OCI-M2 (cell line): ENCODE results near the gene PCNT.
"Not testable (repeated sequence)": the region's sequence is repeated elsewhere in the genome, so short reads cannot be mapped to it uniquely, and the experiment has no call there.

Experiments
- DNase-seq: peaks from one replicate; lab custom pipeline; 2025; ENCODE audit not compliant: unreplicated experiment; lab: John Stamatoyannopoulos, UW

The PCNT gene

DNA sequence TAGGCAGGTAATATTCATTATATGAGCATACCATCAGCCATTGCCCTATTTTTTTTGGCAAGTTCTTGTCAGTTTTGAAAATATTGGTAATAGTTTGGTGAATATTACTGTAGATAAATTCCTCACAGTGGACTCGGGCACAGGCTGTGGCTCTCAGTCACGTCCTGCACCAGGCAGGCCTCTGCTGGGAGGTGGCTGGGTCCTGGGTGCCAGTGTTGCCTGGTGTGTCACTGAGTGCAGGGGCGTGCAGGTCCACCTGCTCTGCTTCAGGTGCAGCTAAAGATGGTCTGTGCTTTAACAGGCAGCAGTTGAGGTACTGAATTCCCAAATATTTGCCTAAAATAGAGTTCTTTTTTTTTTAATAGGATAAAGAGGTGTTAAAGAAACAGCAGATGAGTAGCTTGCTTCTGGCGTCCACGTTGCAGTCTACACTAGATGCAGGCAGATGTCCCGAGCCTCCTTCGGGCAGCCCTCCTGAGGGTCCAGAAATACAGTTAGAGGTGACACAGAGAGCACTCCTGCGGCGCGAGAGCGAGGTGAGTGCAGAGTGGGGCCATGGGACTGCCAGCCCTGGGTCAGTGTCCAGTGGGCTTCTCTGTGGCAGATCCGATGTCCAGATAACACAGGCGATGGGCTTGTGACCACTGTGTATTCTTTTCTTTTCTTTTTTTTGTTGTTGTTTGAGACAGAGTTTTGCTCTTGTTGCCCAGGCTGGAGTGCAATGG lies 77.4 kb downstream of the PCNT start:
- no peak for DNase-seq

DNA sequence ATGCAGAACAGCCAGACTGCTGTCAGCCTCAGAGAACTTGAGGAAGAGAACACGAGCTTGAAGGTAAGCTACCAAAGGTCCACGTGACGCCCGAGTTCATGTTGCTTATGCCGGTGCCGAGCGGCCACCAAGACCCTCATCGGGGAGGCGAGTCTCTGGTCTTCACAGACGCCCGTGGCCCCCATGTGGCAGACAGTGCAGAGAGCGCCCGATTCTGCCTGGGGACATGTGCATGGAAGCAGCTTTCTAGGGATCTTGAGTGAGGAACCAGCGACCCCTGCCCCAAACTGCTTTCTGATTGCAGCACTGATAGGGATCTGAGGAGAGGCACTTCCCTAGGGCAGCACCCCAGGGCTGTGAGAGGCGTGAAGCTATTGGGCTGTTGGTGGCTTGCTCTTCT lies 78.5 kb downstream of the PCNT start:
- DNase-seq, result no peak

DNA sequence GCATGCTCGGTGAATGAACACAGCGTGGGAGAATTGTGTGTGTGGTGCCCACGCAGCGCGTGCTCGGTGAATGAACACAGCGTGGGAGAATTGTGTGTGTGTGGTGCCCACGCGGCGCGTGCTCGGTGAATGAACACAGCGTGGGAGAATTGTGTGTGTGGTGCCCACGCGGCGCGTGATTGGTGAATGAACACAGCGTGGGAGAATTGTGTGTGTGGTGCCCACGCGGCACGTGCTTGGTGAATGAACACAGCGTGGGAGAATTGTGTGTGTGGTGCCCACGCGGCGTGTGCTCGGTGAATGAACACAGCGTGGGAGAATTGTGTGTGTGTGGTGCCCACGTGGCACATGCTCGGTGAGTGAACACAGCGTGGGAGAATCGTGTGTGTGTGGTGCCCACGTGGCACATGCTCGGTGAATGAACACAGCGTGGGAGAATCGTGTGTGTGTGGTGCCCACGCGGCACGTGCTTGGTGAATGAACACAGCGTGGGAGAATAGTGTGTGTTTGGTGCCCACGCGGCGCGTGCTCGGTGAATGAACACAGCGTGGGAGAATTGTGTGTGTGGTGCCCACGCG lies 79.4 kb downstream of the PCNT start:
- DNase-seq, result not testable (repeated sequence)

DNA sequence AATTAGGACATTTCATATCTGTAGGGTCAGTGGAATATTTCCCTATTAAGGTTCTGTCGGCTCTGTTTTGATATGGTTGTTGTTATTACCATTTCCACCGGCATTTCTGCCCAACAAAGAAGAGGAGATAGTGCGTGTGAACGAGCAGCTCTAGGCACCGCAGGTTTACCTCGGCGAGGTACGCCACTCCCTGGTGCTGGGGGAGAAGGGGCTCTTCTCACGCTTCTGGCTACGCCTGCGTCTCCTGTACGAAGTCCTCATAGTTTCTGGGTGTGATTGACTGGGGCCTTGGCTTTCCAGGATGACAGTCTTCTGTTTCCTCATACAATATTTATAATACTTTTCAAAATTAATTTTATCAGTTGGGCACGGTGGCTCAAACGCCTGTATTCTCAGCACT lies 80.3 kb downstream of the PCNT start:
- DNase-seq, result no peak

DNA sequence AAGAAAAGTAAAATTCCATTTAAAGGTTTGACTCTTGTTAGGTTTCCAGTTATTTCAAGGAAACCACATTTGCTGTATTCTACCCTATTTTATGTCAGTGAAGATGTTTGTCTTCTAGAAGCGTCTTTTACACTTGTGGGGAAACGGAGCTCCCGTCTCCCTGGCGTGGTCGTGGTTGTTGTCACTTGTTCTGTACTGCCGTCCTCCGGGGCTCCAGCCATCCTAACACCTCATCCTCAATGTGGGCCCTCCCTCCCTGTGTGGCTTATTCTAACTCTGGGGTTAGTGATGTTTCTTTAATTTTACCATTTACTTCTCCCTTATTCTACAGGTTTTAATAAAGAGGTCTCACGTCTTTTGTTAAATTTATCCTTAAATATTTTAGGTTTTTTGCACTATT lies 82.0 kb downstream of the PCNT start:
- no peak for DNase-seq

DNA sequence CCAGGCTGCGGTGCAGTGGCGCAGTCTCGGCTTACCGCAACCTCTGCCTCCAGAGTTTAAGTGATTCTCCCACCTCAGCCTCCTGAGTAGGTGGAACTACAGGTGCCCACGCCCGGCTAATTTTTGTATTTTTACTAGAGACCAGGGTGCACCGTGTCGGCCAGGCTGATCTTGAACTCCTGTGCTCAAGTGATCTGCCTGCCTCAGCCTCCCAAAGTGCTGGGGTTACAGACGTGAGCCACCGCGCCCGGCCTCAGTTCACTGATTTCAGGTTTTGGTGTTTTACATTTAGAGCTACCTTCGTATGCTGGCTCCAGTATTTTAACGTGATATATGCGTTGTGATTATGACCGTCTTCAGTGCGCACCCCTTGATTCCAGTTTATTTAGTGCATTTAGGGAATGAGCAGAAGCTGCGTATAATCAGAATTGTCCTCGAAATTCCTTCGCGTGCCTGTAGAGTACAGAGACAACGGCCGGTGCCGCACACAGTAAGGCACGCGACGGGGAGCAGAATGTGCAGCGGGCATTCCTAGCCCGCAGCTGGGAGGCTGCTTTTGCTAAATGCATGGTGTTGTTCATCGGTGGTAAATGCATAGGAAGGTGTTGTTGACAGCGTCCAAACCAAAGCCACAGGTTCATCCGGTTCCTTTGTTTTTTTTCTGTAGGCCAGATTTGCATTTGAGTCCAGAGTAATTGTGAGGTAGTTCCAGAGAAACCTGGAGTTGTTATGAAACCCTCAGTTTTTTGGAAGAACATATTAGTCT lies 85.9 kb downstream of the PCNT start:
- DNase-seq, result no peak

DNA sequence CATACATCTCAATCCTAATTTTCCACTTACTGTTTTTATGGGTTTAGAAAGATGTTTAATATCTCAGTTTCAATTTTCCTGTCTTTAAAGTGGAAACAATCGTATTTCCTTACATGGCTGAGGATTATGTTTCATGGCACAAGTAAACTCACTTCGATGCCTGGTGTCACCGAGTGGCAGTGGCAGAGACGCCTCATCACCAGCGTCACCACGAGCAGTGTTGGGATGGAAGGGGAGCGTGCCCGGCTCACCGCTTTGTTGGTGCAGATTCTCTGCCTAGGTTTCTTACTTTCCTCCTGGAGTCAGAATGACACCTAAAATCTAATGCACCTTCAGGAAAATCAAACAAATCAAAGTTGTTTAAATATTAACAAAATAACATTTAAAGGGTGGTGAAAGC lies 86.6 kb downstream of the PCNT start:
- no peak for DNase-seq

DNA sequence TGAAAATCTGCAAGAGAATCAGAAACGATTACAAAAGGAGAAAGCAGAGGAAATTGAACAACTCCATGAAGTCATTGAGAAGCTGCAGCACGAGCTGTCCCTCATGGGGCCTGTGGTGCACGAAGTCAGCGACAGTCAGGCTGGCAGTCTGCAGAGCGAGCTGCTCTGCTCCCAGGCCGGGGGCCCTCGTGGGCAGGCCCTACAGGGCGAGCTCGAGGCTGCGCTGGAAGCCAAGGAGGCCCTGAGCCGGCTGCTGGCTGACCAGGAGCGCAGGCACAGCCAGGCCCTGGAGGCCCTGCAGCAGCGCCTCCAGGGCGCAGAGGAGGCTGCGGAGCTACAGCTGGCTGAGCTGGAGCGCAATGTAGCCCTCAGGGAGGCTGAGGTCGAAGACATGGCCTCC lies 87.3 kb downstream of the PCNT start:
- DNase-seq, result no peak

DNA sequence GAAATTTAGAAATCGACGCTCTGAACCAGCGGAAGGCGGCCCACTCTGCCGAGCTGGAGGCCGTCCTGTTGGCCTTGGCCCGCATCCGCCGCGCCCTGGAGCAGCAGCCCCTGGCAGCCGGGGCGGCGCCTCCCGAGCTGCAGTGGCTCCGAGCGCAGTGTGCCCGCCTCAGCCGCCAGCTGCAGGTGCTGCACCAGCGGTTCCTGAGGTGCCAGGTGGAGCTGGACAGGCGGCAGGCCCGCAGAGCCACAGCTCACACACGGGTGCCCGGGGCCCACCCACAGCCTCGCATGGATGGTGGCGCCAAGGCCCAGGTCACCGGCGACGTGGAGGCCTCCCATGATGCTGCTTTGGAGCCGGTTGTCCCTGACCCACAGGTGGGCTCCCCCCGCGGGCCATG lies 87.7 kb downstream of the PCNT start:
- DNase-seq, result no peak

DNA sequence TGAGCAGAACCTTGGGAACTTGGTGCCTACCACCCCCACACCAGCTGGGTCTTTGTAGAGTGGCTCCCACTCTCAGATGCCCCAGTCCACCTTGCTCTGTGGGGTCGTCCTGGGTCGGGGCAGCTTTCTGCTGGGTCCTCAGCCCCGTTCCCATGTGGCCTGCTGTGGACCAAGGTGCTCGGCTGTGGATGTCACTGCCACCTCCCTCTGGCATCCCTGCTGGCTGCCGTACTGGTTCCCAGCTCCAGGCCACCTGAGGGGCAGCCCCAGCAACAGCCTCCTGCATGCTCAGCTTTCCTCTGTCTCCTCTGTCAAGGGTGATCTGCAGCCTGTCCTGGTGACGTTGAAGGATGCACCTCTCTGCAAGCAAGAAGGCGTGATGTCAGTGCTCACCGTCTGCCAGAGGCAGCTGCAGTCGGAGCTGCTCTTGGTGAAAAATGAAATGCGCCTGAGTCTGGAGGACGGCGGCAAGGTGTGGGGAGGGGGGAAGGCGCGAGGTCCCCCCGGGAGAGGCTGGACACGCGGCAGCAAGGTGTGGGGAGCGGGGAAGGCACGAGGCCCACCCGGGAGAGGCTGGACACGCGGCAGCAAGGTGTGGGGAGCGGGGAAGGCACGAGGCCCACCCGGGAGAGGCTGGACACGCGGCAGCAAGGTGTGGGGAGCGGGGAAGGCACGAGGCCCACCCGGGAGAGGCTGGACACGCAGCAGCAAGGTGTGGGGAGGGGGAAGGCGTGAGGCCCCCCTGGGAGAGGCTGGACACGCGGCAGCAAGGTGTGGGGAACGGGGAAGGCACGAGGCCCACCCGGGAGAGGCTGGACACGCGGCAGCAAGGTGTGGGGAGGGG lies 88.8 kb downstream of the PCNT start:
- no peak for DNase-seq

DNA sequence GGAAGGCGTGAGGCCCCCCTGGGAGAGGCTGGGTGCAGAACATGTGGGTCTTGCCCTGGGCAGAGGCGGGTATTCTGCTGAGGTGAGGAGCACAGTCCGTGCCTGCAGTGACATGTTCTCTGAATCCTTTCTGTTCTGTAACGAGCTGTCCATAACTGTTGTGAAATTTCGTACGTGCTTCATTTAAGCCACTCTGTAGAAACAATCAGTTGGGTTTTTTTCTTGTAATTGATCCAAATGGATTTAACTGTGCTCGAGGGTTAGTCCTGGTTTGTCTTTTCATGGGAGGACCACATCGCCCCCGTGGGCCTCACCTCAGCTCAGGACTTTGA lies 89.4 kb downstream of the PCNT start:
- no peak for DNase-seq

DNA sequence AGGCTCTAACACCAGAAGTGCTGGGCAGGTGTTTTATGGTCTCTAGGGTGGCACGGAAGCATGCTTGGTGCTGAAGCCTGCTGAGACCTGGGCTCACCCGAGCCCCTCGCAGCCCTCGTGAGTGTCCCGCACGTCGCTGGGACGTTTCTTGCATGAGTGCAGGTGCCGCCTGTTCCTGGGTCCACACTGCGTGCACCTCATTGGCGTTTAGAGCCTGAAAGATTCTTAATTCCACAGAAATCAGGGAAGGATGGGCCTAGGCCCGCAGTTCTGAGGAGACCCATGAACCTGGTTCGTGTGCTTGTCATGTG lies 91.0 kb downstream of the PCNT start:
- DNase-seq, result no peak

DNA sequence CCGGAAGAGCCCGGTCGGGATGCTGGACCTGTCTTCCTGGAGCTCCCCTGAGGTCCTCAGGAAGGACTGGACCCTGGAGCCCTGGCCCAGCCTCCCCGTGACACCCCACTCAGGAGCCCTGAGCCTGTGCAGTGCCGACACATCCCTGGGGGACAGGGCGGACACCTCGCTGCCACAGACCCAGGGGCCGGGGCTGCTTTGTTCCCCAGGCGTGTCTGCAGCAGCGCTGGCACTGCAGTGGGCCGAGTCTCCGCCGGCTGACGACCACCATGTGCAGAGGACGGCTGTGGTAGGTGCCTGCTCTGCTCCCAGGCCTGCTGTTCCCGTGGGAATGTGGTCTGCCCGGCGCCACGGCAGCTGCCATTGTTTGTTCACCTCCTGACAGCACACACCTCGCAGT lies 92.6 kb downstream of the PCNT start:
- DNase-seq, result no peak

DNA sequence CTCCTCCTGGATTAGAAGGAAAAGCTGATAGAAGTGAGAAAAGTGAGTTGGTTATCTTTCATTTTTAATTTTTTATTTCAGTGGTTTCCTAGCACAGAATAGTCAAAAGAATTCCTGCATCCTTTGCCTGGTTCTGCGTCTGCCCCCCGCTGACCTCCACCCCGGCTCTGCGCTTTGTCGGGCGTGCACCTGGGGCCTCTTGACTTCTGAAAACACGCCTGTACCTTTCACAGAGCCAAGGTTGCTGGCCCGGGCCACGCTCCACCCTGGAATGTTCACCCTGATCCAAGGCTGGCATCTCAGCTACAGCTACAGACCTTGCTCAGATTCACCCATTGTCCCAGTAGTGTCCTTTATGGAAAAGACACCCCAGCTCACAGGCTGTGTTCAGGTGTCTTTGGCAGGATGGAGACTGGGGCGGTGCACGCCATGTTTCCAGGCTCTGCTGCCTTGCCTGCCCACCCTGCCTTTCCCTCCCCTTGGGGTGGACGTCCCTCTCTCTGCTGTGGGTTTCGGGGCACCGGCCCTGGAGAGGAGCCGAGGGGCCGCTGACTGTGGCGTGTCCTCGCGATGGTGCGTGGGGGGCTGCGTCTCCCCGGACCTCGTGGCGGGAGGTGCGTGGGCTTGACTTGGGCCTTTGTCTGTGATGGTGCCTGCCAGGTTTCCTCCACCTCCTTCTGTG lies 94.5 kb downstream of the PCNT start:
- DNase-seq, result no peak

DNA sequence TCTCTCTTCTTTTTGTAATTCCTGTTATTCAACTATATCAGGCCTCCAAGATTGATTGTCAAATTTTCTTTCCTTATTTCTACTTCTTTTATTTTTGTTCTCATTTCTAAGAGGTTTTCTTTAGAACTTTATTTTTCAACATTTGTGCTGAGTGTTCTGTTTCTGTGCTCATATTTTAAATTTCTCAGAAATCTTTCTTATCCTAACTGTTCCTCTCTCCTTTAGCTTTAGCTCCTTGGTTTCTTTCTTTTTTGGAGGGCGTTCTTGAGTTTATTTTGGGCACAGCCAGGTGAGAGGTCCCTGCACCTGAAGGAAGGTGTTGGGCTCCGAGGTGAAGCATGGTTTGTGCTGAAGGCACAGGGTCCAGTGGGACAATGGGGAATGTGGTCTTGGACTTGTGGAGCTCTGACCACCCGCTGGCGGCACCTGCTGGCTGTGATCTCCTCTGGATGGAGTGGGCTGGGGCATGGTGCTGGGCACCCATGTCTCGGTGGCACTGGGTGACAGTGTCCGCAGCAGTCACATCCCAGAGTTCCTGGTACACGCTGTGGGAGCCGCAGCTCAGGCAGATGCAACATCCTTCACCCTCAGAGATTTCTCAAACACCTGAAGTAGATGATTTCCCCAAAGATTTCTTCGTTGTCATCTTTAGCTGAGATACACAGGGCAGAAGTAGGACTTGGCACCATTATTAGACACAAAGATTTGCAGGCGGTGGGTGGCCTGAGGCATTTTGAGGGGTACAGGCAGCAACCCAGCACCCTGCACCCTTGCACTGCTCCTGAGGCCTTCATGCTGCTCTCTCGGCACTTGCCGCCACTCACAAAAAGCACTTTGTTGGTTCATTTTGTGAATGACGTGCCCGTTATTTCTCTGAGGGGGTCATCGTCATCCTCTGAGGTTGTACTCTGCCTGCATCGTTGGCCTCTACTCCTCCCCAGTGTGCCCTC lies 96.6 kb downstream of the PCNT start:
- no peak for DNase-seq

DNA sequence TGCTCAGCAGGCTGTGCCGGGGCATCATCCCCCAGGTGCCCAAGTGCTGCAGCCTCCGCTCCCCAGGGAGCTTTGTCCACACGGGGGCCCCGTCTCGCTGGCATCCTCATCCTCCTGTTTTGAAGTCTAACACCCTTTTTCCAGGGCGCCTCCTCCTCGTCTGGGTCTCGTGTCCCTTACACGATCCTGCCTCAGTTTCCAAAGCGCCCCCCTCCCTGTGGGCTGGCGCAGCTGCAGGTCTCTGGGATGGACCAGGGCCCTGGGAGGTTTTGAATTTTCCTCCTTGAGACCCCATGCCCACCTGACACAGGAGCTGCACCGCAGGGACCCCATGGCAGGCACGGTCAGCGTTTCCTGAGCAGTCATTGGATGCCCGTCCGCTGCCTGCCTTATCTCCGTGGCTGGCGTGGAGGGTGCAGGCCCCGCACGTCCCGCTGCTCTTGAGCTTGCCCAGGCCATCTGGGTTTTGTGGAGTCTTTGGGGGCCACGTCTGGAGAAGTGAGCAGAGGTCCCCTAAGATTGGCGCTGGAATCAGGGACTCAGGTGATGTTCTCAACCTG lies 97.3 kb downstream of the PCNT start:
- DNase-seq, result no peak

DNA sequence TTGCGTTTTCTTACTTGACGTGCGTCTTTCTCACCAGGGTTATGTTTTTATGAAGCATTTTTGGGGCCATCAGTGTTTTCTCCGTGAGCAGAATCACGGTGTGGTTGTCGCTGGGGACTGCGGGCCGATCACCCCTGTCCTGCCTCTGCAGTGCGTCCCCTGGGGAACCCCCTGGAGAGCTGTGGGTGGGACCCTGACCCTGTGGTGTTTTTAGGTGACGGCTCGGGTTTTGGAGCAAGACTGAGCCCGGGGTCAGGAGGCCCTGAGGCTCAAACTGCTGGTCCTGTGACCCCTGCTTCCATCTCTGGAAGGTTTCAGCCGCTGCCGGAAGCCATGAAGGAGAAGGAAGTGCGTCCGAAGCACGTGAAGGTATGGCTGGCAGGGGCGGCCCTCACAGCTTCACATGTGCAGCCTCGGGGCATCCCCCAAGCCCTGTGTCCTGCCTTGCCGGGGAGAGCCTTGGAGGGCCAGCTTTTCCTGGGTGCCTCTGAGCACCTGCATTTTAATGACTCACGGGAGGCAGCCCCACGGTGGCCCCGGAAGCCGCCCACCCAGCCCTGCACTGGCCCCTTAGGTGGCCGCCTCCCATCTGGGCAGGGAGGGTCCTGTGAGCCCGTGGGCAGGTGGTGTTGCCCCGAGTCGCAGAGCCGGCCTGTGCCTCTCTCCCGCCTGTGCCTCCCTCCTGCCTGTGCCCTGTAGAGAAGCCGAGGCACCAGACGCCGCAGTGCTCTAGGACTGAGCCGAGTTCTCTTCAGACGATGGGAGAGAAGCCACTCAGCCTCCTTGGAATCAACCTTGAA lies 98.0 kb downstream of the PCNT start:
- DNase-seq, result no peak

DNA sequence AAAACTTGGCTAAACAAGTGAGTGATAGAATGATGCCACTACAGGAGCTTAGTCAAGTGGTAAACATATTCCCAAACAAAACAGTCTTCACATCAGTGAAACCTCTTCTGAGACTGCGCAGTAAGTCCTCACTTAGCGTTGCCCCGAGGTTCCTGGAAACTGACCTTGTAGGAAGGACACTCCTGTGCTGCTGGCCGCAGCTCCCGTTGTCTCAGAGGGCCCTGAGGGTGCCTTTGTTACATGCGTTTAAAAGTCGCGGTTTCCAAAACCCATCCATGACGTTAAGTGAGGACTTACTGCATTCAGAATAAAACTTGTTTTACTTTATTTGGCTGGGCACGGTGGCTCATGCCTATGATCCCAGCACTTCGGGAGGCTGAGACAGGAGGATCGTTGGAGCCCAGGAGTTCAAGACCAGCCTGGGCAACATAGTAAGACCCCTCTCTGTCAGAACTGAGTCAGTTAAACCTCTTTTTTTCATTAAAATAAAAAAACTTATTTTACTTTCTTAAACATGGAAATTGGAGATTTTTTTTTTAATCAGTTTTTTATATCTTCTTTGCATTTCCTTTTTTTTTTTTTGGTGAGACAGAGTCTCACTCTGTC lies 98.8 kb downstream of the PCNT start:
- no peak for DNase-seq
